HG03066 (cell line): ENCODE measurements around the gene CTSH.

Experiments used
- ATAC-seq: cut with Tn5 transposase; IDR thresholded peaks from one replicate; pipeline ENCODE4 v1.9.1; 2021; ENCODE audit warnings: low read depth; ENCODE audit not compliant: unreplicated experiment

The CTSH gene

GRCh38 chr15:78944669-78945407, at the start of gene CTSH:
Gene CTSH, minus strand, starts transcription at chr15:78945046. Its CDS starts 65 bp downstream, at chr15:78944981.
- ATAC-seq = peak; percentile 56

GRCh38 chr15:78993931-78994530, 49.2 kb upstream of the CTSH start:
- no peak for ATAC-seq

GRCh38 chr15:78993257-78993930, 48.5 kb upstream of the CTSH start:
- ATAC-seq = no peak

- no peak for ATAC-seq
These were observed 47.8 kb upstream of the CTSH start for GRCh38 chr15:78992416-78993256.

GRCh38 chr15:78991879-78992278, 47.0 kb upstream of the CTSH start:
- no peak for ATAC-seq

- ATAC-seq = no peak
These were observed 46.6 kb upstream of the CTSH start for GRCh38 chr15:78991476-78991875.

- no peak for ATAC-seq
These were observed 45.4 kb upstream of the CTSH start for GRCh38 chr15:78990278-78990677.

GRCh38 chr15:78989701-78990240, 44.9 kb upstream of the CTSH start:
- no peak for ATAC-seq

GRCh38 chr15:78988361-78988911, 43.6 kb upstream of the CTSH start:
- no peak for ATAC-seq

GRCh38 chr15:78987556-78988360, 42.9 kb upstream of the CTSH start:
- no peak for ATAC-seq

- no peak for ATAC-seq
These were observed 41.1 kb upstream of the CTSH start for GRCh38 chr15:78985859-78986475.

GRCh38 chr15:78984041-78984440, 39.2 kb upstream of the CTSH start:
- no peak for ATAC-seq

GRCh38 chr15:78983146-78983918, 38.5 kb upstream of the CTSH start:
- no peak for ATAC-seq

GRCh38 chr15:78982736-78983135, 37.9 kb upstream of the CTSH start:
- ATAC-seq = no peak

- ATAC-seq = no peak
These were observed 36.9 kb upstream of the CTSH start for GRCh38 chr15:78981532-78982313.

GRCh38 chr15:78979456-78980320, 34.8 kb upstream of the CTSH start:
- ATAC-seq = no peak
